PFSK-1 (cell line): ENCODE data around the gene ARL4C.

ENCODE experiments used
- FOXP2 ChIP-seq: optimal IDR thresholded peaks from 2 replicates; pipeline ENCODE3; 2011; ENCODE audit warnings: borderline replicate concordance, control low read depth, inconsistent platforms; ENCODE audit not compliant: insufficient read depth; ENCODE audit errors: extremely low read length, extremely low read depth
- POLR2AphosphoS5 ChIP-seq: IDR thresholded peaks from 2 replicates; pipeline ENCODE4 v1.6.1; 2012; ENCODE audit warnings: low read depth, mild to moderate bottlenecking, control low read depth, low read length, moderate library complexity
- SIN3A ChIP-seq: IDR thresholded peaks from 2 replicates; pipeline ENCODE4 v1.6.1; 2012; ENCODE audit warnings: mild to moderate bottlenecking, low read length, moderate library complexity, borderline replicate concordance; ENCODE audit not compliant: insufficient read depth
- TAF1 ChIP-seq: IDR thresholded peaks from 2 replicates; pipeline ENCODE4 v1.6.1; 2012; ENCODE audit warnings: low read length, control low read depth, borderline replicate concordance; ENCODE audit not compliant: insufficient read depth
- TF ChIP-seq, protein P1 (sequence below), 2 experiments: IDR thresholded peaks; 2 replicates each; pipeline versions ENCODE4 v1.6.1 to v1.8.0; 2011 to 2012; ENCODE audit warnings: low read depth in 2 of 2, low read length in 2 of 2, control low read depth in 1 of 2, inconsistent platforms in 1 of 2, mild to moderate bottlenecking in 1 of 2, moderate library complexity in 1 of 2; ENCODE audit not compliant: insufficient read depth in 1 of 2

DNA sequence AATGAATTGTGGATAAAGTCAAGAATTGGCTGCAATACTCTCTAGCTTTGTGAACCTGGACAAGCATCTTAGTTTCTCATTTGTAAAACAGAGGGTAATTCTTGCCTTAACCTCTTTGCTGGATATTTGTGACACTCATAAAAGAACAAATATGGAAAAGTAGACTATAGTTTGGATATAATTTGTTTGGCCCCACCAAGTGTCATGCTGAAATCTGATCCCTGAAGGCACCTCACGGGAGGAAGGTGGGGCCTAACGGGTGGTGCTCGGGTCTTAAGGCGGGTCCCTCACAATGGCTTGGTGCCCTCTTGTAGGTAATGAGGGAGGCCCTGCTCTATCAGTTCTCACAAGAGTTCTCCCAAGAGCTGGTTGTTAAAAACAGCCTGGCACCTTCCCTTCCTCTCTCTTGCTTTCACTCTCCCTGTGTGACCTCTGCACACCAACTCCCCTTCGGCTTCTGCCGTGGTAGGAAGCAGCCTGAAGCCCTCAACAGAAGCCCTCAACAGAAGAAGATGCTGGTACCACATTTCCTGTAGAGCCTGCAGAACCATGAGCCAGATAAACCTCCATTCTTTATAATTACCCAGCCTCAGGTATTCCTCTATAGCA lies 37.4 kb downstream of the ARL4C start:
- TF ChIP-seq POLR2AphosphoS5 (no peak), TAF1 (no peak), FOXP2 (no peak), SIN3A (no peak)
- TF ChIP-seq, protein P1, sequence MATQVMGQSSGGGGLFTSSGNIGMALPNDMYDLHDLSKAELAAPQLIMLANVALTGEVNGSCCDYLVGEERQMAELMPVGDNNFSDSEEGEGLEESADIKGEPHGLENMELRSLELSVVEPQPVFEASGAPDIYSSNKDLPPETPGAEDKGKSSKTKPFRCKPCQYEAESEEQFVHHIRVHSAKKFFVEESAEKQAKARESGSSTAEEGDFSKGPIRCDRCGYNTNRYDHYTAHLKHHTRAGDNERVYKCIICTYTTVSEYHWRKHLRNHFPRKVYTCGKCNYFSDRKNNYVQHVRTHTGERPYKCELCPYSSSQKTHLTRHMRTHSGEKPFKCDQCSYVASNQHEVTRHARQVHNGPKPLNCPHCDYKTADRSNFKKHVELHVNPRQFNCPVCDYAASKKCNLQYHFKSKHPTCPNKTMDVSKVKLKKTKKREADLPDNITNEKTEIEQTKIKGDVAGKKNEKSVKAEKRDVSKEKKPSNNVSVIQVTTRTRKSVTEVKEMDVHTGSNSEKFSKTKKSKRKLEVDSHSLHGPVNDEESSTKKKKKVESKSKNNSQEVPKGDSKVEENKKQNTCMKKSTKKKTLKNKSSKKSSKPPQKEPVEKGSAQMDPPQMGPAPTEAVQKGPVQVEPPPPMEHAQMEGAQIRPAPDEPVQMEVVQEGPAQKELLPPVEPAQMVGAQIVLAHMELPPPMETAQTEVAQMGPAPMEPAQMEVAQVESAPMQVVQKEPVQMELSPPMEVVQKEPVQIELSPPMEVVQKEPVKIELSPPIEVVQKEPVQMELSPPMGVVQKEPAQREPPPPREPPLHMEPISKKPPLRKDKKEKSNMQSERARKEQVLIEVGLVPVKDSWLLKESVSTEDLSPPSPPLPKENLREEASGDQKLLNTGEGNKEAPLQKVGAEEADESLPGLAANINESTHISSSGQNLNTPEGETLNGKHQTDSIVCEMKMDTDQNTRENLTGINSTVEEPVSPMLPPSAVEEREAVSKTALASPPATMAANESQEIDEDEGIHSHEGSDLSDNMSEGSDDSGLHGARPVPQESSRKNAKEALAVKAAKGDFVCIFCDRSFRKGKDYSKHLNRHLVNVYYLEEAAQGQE (IDR thresholded peaks at IDR 0.05; ENCODE audit: insufficient read depth in 1 of 2, low read depth in 2 of 2, low read length in 2 of 2) = no peak
